ENCODE results near the gene TGM3. TPM values are rescaled to one million over a fixed set of nuclear protein-coding genes. Genes with fewer than 3 reads are reported as not detected.

The TGM3 gene
- total RNA-seq, 1 experiment from 2014 or later = not detected

GRCh38 chr20:2285193-2285592, 10.6 kb upstream of the TGM3 start:
- no peak for DNase-seq (ENCODE audit: low read depth)

DNA sequence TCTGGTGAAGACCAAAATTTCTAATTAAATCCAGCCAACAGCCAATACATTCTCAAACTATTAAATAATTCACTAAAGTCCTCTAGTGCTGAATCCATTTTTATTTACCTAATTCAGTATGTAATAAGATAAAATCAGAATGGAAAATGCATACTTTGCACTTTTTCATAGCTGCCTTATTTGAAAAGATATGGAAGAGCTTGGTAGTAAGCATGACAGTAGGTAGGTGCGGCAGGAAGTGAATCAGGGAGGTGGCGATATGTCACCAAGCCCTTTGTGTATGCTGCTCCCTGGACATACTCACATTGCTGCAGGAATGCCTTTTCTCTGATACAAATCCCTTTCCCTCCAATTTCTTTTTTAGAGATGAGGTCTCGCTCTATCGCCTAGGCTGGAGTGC, 10.2 kb upstream of the TGM3 start:
- no peak for DNase-seq (ENCODE audit: low read depth)

GRCh38 chr20:2287504-2287903, 8.3 kb upstream of the TGM3 start:
- no peak for DNase-seq (ENCODE audit: low read depth)

DNA sequence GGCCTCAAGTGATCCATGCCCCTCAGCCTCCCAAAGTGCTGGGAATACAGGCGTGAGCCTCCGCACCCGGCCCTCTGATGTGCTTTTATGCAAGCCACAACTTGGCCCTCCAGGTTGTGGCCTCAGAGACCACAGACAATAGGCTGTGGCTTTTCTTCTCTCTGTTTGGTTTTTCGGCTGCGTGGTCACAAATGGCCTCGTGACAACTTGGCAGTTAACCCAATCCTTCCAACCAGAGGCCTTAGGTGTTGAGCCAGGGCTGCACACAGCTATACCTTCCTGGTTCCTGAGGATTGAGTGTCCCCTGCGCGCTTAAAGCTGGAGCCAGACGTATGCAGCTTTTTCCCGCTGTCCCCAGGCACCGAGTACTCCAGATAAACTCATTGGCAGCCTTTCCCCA, 6.3 kb upstream of the TGM3 start:
- peak; percentile 51 for DNase-seq (ENCODE audit: low read depth)

GRCh38 chr20:2290486-2290885, 5.3 kb upstream of the TGM3 start:
- DNase-seq (ENCODE audit: low read depth) = no peak

GRCh38 chr20:2292416-2293110, 3.2 kb upstream of the TGM3 start:
- DNase-seq (ENCODE audit: low read depth) = peak; percentile 88

- no peak for DNase-seq (ENCODE audit: low read depth)
Observed at GRCh38 chr20:2293486-2293885, 2.3 kb upstream of the TGM3 start.

DNA sequence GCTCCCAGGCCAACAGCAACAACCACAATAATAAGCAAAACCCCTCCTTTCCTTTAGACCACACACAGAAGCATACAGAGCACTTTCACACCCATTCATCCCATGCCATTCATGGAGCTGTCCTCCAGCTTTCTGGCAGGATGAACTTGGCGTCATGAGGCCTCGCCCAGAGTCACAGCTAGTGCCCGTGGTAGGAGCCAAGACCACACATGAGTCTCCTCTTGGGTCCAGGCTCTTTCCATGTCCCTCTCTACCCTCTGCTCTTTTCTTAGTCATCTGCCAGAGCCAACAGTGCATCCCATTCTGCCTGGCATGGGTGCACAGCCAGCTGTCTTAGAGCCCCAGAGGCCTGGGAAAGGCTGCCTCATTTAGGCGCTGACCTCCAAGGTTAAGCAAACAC, 1.8 kb upstream of the TGM3 start:
- DNase-seq (ENCODE audit: low read depth) = no peak

DNA sequence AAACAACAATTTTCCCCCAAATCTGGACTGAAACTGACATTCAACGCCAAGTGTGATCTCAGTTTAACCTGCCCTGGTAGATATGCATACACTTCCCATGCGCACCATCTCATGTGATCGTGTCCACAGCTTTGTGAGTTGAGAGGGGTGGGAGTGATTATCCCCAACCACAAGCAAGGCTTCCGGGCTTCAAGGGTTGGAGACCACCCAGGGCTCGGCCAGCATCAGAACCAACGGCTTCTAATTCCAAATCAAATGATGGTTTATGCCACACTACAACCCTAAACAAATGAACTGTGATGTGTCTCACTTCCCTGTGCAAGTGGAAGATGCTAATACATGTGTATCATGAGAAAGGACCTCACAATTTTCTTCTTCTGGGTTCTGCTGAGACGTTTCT, 515 bp upstream of the TGM3 start:
- DNase-seq (ENCODE audit: low read depth) = no peak

DNA sequence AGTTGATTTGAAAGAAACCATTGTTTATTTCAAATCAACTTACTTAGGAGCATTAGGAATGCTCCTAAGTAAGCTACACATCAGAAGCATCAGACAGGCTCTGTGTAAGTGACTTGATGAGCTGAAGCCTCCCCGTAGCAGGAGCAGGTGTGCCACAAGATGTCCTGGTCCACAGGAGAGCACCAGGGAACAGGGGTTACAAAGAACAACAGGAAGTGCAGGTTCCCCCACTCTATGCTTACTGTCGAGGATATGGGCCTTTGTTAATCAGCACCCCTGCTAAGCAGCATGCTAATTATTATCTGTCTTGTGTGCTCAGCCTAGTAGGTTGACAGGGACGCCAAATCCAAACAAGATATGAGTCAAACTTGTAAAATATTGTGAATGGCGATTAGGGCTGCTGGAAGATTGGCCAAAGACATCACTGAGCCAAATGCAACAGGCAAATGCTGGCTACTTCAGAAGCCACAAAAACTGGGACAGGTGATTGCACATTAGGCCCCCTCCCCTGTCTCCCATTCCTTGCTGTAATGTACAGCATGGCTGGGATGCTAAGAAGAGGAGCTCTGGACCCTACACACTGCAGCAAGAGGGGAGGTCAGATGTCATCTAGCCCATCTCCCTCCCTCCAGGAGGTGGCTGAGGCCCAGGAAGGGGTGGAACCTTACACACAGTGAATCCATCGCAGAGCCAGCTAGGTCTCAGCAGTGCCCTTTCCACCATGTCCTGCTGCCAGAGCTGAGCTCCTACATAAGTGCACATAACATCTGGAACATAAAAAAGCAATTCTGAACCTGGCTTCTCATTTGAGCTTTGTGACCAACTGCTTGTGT, 939 bp downstream of the TGM3 start:
- DNase-seq (ENCODE audit: low read depth) = no peak

DNA sequence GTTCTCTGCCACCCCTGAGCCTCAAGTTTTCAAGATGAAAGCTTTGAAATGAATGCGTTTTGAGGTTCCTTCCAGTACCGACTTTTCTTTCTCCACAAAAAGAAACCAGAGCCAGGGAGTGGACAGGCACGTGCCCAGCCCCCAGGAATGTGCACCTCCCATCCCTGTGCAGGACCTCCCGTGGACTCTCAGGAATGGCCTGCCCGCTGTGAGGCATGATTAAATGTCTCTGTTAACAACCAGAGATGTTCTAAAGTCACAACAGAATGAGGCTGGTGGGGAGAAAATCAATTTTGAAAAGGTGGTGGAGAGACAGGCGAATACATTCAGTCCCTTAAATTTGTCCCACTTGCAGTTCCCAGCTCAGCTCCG, 1.5 kb downstream of the TGM3 start:
- no peak for DNase-seq (ENCODE audit: low read depth)

- no peak for DNase-seq (ENCODE audit: low read depth)
Observed at GRCh38 chr20:2298116-2298515, 2.3 kb downstream of the TGM3 start.

DNA sequence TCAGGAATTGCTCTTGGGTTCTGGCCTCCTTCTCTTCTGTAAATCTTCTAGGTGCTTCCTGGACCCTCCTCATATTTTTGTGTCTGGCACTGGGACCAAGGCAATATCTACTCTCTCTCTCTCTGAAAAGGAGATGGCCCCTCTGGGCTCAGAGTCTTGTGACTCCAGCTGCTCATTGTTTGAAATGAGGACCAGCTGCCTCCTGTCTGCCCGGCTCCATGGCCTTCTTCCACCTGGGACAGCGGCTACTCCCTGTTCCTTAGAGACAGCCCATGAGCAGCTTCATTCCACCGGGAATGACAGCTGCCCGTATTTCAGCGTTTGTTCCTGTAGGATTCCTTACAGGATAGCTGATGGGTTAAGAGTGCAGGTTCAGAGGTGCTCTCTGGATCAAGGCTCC, 2.9 kb downstream of the TGM3 start:
- no peak for DNase-seq (ENCODE audit: low read depth)

DNA sequence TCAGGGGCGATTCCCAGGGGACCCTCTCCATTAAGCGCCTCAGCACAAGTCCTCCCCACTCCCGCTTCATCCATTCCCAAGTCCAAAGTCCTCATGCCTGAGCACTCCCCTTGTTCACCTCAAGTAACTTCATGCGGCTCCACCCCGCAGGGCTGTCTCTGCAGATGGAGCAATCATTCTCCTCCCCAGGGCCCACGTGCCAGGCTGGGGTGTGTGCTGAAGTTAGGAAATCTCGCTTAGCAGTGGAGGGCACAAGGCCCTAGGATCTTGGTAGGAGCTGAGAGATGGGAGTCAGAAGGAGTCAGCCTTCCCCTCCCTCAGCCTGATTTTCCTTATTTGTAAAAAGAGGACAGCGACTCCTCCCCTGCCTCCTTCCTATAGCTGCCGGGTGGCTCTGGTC, 3.5 kb downstream of the TGM3 start:
- DNase-seq (ENCODE audit: low read depth) = no peak

GRCh38 chr20:2300002-2300401, 4.2 kb downstream of the TGM3 start:
- no peak for DNase-seq (ENCODE audit: low read depth)

DNA sequence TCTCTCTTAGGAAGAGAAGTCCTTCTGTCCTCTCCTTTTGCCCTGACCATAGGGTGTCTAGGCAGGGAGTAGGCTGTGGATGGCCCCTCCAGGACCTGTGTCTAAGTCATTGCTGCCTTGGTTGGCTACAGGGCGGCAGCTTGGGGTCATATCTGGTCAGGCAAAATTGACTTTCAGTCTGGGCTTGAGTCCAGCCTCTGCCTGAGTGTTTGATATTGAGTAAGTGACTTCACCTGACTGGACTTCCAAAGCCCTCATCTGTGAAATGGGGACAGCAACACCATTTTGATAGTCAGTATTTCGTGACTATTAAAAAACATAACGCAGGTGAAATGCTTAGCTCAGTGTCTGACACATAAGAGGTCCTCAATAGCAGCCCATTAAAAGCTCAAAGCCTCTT, 4.6 kb downstream of the TGM3 start:
- peak; percentile 37 for DNase-seq (ENCODE audit: low read depth)

DNA sequence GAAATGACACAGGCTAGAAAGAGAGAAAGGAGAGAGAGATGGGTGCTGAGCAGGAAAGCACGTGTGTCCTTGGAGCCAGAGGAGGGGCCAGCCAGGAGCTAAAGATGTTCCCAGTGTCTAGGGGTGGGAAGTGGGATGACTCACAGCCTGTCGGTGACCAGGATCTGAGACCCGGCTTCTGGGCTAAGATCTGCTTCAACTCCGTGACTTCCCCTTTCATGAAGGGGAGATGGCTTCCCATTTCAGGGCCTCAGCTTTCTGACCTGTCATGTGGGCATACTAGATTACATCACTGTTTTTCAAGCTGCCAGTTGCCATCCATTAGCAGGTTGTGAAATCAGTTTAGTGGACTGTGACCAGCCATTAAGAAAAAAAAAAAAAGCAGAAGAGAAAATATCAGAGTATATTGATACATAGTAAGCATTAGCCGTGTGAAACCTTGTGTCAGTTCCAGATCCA, 5.4 kb downstream of the TGM3 start:
- peak; percentile 86 for DNase-seq (ENCODE audit: low read depth)

- peak; percentile 57 for DNase-seq (ENCODE audit: low read depth)
Observed at GRCh38 chr20:2302384-2303060, 6.7 kb downstream of the TGM3 start.

GRCh38 chr20:2303673-2304072, 7.9 kb downstream of the TGM3 start:
- peak; percentile 85 for DNase-seq (ENCODE audit: low read depth)

DNA sequence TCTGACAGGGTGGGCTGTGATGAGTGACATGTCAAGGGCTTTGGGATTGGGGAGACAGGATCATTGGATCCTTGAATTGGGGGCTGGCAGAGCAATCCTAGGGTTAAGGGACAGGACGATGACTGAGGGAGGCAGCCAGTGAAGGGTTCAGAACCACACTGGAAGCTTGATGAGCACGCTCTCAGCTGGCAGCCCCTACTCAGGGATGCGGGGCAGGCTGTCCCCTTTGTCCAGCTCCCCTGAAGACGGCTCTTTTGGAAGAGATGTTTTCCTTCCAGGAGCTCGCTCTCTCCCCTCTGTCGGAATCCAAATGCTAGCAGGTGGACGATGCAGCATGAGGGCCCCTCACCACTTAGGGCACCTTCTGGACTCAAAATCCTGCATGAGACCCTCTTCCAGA, 8.4 kb downstream of the TGM3 start:
- DNase-seq (ENCODE audit: low read depth) = no peak

DNA sequence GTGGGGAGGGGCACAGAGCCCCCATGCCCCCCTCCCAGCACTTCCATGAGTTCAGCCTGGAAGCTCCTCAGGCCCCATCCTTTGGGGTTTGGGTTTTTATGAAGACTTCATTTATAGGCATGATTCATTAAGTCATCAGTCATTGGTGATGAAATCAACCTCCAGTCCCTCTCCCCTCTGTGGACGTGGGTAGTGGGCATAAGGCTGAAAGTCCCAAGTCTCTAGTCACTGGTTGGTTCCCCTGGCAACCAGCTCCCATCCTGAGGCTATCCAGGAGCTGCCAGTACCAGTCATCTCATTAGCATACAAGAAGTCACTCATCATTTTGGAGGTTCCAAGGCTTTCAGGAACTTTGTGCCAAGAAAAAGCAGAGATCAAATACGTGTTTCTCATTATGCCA, 9.2 kb downstream of the TGM3 start:
- DNase-seq (ENCODE audit: low read depth) = no peak

GRCh38 chr20:2305479-2305878, 9.7 kb downstream of the TGM3 start:
- no peak for DNase-seq (ENCODE audit: low read depth)

GRCh38 chr20:2305946-2306345, 10.1 kb downstream of the TGM3 start:
- no peak for DNase-seq (ENCODE audit: low read depth)

Data from RPMI7951 (cell line).